Heart left ventricle (tissue), 13 donors: ENCODE data around the gene MRS2.

Experiments used
- POLR2A ChIP-seq, 2 donors: fragments of 450-650 bp; IDR thresholded peaks; one replicate each; pipeline ENCODE4 v1.6.1; 2017; ENCODE audit warnings: antibody characterized with exemption in 2 of 2, mild to moderate bottlenecking in 2 of 2, moderate library complexity in 2 of 2
- TF ChIP-seq, protein P1 (sequence below), 12 donors: fragments of 200-600 bp; sonication (generic) in 4 of 12; IDR thresholded peaks; one replicate each; pipeline versions ENCODE4 v1.5.0 to v1.8.0; 2018 to 2022; ENCODE audit warnings: antibody characterized with exemption in 12 of 12, mild to moderate bottlenecking in 5 of 12
- donor health status: ischemic (EF 13 %, LVEDD 7.1; RV severe dilation, severe dysfunction).
- donor health status: DM: no; HTN: yes; CAD: no.
- donor health status: DM: no; HTN: no; CAD: no.
- donor health status: ischemic (EF 25% LVEDD 6.9; RV normal size, moderate dysfunction).
- donor health status: ischemic (EF 25% LVEDD 5.7; RV mildly dilated, moderate dysfunction).
- donor health status: ischemic (EF 35%, LVEDD 5.7; RV mildly dilated, moderate dysfunction).
- donor health status: nonischemic (EF 11% LVEDD 7.7; RV severe dilation, severe dysfunction).
- donor health status: DM: yes; HTN: yes; CAD: no.
- donor health status: PGD.
- donor health status: ischemic (EF 29% LVEDD 5.4; RV normal size, mild dysfunction).
- donor health status: nonischemic (EF 23%, LVEDD 6.1; RV moderate dilation, normal function).

GRCh38 chr6:24432611-24433010 is 29.9 kb downstream of the MRS2 start:
- TF ChIP-seq, protein P1, sequence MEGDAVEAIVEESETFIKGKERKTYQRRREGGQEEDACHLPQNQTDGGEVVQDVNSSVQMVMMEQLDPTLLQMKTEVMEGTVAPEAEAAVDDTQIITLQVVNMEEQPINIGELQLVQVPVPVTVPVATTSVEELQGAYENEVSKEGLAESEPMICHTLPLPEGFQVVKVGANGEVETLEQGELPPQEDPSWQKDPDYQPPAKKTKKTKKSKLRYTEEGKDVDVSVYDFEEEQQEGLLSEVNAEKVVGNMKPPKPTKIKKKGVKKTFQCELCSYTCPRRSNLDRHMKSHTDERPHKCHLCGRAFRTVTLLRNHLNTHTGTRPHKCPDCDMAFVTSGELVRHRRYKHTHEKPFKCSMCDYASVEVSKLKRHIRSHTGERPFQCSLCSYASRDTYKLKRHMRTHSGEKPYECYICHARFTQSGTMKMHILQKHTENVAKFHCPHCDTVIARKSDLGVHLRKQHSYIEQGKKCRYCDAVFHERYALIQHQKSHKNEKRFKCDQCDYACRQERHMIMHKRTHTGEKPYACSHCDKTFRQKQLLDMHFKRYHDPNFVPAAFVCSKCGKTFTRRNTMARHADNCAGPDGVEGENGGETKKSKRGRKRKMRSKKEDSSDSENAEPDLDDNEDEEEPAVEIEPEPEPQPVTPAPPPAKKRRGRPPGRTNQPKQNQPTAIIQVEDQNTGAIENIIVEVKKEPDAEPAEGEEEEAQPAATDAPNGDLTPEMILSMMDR (IDR thresholded peaks at IDR 0.05) = no peak
- no peak for TF ChIP-seq POLR2A (IDR thresholded peaks at IDR 0.05)
